Middle frontal gyrus (tissue), 1 donor: ENCODE results near the gene LMBR1L.
"Not testable (repeated sequence)": the region's sequence is repeated elsewhere in the genome, so short reads cannot be mapped to it uniquely, and the experiment has no call there.

Experiments
- DNase-seq: peaks from one replicate; pipeline ENCODE4 v3.0.0-alpha.2; 2015; ENCODE audit warnings: low spot score; ENCODE audit errors: extremely low spot score

Gene LMBR1L, protein sequence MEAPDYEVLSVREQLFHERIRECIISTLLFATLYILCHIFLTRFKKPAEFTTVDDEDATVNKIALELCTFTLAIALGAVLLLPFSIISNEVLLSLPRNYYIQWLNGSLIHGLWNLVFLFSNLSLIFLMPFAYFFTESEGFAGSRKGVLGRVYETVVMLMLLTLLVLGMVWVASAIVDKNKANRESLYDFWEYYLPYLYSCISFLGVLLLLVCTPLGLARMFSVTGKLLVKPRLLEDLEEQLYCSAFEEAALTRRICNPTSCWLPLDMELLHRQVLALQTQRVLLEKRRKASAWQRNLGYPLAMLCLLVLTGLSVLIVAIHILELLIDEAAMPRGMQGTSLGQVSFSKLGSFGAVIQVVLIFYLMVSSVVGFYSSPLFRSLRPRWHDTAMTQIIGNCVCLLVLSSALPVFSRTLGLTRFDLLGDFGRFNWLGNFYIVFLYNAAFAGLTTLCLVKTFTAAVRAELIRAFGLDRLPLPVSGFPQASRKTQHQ

DNA sequence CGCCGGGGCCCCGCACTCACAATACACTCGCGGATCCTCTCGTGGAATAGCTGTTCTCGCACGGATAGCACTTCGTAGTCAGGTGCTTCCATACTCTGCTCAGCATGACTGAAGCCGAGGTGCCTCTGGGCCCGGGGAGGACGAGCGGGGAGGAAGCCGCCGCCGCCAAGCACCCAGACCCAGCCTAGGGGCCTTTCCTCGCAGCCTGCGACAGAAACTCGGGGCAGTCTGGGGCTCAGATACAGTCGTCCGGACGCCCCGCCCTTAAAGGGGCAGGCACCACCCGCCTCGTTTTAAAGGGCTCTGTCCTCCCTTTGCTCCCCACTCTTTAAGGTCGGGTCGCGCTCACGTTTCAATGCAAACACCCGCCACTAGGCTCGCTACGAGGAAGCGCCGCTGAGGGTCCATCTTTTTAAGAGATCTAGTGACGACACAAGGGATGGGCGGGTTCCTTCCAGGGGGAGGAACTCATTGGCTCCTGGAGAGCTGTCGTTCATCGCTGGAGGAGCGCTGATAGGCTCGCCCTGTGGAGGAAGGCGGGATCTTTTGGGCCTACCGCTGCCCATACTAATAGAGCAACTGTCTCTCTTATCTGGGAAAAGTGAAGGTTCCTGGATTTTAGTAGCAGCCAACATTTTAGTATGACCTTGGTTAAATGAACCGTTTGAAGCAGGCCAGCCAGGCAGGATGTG is at the start of gene LMBR1L:
Gene LMBR1L (minus strand): TSS at position 384 of the 692 bp plus-strand sequence. CDS start 292 bp downstream, at position 92.
- DNase-seq: peak; percentile 95

DNA sequence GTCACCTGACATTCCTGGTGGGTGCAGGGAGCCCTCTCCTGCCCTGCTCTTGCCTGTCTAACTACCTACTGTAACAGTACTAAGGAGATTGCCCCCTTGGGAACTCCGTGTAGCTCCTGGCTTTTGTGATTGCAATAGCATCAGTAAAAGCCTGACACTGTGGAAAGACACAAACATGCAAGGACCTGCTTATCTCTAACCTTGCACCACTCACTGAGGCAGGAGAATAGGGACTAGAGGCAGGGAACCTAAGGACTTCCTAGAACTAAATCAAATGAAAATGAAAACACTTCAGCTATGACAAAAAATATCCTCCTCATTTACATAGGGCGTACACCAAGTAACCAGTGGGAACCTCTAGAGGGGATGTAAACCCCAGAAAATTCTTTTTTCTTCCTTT is 49.8 kb upstream of the LMBR1L start:
- no peak for DNase-seq

DNA sequence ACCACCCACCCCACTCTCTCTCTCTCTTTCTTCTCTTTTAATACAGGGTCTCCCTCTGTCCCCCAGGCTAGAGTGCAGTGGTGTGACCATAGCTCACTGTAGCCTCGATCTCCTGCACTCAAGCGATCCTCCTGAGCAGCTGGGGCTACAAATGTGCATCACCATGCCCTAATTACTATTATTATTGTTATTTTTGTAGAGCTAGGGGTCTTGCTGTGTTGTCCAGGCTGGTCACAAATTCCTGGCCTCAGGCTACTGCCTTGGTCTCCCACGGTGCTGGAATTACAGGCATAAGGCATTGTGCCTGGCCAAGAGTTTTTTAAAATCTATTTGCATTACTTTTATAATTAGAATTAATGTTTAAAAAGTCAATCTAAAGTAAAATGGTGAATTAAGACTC is 43.6 kb upstream of the LMBR1L start:
- no peak for DNase-seq

DNA sequence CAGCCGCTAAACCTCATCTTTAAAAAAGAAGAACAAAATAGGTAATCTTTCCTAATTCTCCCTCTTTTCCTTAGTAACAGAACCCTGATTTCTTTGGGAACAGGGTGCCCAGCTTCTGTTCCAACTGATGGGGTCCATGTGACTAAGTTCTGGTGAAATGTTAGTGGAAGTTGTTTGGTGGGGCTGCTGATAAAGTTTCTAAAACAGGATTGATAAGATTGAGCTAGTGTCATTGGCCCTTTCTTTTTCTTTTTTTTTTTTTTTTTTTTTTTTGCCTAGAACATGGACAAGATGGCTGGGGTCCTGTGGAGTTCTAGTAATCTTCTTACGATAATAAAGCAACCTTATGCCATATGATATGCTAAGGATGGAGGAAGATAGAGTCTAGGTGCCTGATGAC is 36.7 kb upstream of the LMBR1L start:
- DNase-seq: no peak

DNA sequence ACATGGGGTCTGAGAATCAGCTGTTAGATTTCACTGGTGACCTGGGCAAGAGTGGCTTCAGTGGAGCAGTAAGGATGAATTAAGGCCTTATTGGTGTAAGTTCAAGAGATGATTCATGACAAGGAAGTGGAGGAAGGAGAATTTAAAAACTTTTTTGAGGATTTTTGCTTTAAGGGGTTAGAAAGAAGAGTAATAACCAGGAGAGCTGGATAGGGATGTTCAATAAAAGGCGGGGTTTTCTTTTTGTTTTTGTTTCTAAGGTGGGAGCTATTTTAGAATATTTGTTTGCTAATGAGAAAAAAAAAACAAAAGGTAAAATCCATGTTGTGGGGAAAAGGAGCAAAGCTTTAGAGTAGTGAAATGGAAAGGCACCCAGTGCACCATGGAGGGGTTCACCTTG is 35.8 kb upstream of the LMBR1L start:
- DNase-seq: no peak

DNA sequence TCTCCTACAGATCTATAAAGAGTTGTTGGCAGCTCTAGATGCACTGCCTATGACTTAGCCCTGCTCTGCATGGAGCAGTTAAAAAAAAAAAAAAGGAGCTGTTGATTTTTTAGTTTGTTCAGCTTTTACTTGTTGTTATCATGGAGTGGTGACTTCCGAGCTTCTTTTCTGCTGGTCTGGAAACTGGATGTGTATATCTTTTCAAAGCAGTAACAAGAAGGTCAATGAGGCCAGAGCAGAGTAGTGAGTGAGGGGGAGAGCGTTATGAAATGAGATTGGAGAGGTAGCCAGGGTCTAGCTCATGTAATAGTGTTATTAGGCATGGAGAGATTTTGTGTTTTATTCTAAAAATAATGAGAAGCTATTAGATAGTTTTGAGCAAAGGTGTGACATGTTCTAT is 33.7 kb upstream of the LMBR1L start:
- no peak for DNase-seq

DNA sequence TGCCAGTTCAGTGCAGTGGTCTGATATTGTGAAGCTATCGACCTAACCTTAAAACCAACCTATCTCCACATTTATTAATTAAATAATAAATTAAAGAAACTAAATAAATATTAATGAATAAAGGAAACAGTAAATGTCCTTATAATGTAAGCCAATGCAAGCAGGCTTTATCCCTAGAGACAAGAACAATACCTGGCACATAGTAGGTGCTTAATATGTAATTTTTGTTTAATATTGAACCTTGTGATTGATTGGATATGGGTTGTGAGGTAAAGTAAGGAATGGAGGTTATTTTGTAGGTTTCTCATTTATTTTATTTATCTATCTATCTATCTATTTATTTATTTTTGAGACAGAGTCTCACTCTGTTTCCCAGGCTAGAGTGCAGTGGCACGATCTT is 28.4 kb upstream of the LMBR1L start:
- DNase-seq: no peak

DNA sequence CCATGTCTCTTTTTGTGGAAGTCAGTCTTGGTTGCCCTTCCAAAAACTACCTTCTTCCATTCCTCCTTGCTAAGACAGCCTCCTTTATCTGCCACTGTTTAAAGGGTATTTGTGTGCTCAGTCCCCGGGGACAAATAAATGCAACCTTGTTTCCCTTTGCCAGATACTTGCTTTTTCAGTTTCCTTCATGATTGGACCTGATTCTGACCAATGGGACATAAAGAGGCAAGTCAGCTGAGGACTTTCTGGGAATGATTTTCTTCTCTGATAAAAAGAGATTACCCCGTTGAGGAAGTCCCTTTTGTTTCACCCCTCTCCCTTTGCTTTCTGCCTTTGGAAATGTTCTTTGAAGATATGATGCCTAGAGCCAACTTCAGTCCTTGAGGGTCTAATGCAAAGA is 27.9 kb upstream of the LMBR1L start:
- DNase-seq: no peak

DNA sequence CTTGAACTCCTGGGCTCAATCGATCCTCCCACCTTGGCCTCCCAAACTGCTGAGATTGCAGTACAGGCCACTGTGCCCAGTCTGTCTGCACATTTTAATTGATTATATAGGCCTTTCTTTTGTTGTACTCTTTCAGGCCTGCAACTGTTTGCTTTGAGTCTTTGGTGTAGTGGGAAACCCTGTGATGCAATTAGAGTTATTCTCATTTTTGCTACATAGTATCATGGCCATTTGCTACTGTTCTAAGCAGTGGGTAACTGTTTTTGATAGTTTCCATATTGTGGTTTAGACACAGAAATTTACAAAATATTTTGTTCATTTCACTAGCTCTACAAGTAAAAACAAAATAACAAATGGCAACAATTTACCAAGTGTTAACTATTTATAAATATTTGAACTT is 26.8 kb upstream of the LMBR1L start:
- no peak for DNase-seq

DNA sequence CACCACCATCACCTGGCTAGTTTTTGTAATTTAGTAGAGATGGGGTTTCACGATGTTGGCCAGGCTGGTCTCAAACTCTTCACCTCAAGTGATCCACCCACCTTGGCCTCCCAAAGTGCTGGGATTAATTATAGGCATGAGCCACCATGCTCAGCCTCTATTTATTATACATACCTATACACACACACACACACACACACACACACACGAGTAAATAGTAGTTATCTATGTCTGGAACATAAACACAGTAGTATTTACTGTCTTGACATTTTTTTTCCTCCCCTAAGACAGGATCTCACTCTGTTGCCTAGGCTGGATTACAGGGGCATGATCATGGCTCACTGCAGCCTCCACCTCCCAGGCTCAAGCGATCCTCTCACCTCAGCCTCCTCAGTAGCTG is 26.4 kb upstream of the LMBR1L start:
- not testable (repeated sequence) for DNase-seq

DNA sequence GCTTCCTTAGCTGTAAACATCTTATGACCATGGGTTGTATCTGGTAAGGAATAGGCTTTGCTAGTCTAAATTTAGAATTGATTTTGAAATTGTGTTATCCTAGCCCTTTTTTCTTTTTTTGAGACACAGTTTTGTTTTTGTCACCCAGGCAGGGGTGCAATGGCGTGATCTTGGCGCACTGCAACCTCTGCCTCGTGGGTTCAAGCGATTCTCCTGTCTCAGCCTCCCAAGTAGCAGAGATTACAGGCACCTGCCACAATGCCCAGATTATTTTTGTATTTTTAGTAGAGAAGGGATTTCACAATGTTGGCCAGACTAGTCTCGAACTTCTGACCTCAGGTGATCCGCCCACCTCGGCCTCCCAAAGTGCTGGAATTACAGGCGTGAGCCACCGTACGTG is 22.9 kb upstream of the LMBR1L start:
- no peak for DNase-seq

DNA sequence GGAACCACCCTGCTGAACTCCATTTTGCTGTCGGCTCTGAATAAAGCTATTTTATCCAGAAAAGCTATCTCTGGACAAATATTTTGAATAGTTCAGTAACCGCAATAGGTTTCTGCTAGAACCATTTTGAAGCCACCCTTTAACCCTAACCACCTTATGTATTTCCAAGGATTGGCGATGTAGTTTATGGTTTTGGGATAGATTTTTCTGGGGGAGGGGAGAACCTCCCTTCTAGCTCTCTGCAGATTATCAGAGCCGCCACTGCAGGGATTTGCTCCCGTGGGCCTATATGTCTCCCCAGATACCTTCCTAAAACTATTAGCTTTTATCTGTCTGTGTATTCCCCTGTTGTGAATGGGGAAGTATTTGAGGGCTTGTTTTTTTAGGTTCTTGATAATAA is 22.4 kb upstream of the LMBR1L start:
- DNase-seq: no peak

DNA sequence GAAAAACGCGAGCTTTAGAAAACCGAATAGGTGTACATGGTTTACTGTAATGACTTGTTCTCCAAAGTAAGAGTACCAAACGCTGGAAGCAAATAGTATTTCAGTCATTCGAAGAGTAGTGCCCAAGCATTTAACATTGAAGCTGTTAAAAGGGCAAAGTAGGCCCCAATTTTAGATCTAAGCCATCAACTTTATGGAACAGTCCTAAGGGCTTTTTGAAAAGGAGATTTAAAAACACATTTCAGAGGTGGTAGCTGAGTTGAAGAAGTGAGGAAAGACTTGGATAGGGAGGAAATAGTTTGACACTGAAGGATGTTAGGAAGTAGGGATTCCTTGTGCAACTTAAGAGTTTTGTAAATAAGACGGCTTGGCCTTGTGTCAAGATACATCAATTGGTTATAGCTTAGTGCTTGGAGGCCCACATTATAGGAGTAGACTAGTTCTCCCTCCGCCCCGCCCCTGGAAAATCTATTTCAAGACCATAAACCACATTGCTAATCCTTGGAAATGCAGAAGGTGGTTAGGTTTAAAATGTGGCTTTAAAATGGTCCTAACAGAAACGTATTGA is 21.3 kb upstream of the LMBR1L start:
- DNase-seq: peak; percentile 20

DNA sequence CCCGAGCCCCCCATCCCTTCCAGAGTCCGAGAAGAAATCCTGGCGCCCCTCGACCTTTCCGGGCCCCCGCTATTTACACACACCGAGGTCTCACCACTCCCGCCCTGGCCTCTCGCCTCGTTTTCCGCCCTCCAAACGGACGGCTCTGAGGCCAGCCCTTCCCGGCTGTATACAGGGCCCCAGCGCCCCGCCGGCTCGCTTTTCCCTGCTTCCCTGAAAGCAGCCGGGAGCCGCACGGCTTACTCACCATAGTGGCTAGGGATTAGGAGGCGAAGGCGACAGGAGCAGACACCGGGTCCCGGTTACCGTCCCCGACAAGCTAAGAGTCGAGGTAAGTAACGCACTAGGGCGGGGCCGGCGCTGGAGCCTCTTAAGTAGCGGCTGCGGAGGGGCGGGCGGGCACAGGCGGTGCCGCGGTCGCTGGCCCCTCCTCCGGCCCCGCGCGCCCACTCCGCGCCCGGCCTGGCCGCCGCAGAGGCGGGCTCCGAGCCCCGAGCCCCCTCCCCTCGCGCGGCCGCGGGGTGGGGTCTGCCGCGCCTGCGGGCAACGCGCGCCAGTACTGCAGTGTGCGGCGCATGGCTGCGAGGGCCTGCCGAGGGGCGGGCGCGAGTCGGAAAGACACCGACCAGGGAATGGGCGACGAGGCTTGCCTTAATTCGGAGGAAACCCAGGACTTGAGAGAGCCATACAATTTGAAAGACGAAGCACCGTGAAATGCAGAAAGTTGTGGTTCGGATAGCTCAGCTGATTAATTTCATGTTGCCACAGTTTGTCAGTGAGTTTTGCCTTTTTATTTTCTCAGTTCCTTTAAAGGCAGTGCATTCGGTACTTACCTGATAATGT is 20.6 kb upstream of the LMBR1L start, which contains the start of gene TUBA1B:
Gene TUBA1B (minus strand): TSS at position 345 of the 843 bp plus-strand sequence. CDS start 95 bp downstream, at position 250.
- DNase-seq: peak; percentile 86

DNA sequence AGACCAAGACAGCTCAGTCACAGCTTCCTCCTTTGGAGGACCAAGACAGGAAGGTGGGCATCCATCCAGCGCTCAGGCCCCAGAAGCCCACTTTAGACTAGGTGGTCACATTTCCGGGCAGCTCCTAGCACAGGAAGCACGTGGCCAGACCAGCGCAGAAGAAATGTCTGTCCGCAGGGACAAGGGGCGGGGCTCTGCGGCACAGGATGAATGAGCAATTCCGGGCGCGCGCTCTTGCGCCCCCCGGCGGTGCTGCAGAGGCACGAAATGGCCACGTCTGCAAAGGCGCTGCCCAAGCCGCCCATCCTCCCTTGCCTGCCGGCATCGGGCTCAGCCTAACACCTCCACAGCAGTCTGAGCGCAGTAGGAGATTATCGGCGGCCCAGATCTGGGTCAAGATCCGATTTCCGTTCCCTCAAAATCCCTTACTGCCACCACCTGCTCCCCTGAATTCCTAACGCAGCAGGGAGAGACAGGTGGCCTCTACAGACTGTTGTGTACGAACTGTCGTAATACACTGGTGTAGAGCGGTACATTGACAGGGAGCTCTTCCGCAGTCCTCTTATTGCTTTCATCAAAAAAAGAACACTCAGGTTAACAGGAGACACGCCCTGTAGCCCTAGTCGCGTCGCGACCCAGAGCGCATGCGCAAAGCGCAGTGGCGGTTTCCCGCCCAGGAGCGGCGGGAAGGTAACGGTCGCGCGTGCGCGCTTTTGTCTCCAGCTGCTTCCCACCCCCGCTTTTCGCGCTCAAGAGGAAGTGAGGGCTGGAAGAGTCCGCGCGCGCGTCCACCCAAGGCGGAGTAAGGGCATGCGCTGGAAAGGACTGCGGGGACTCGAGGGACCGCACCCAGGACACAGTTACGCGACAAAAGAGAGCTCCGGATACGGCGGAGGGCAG is 19.8 kb upstream of the LMBR1L start:
- DNase-seq: peak; percentile 86

DNA sequence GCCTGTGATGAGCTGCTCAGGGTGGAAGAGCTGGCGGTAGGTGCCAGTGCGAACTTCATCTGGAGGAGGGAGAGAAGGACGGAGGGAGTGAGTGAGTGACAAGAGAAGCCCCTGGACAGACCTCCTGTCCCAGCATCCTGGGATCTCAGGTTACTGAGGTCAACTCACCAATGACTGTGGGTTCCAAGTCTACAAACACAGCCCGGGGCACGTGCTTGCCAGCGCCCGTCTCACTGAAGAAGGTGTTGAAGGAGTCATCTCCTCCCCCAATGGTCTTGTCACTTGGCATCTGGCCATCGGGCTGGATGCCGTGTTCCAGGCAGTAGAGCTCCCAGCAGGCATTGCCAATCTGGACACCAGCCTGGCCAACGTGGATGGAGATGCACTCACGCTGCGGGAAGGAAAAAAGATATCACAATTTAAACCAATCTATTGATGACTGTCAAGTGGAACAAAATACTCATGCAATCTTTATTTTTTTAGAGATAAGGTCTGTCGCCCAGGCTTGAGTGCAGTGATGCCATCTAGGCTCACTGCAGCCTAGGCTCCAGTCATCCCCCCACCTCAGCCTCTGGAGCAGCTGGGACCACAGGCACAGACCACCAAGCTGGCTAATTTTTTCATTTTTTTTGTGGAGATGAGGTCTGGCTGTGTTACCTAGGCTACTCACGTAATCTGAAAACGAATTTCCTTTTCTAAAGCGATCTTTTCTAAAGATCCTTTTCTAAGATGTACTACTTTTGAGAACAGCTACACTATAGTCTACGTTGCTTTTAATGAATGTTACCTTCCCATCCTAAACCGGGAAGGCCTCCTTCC is 18.9 kb upstream of the LMBR1L start:
- no peak for DNase-seq

DNA sequence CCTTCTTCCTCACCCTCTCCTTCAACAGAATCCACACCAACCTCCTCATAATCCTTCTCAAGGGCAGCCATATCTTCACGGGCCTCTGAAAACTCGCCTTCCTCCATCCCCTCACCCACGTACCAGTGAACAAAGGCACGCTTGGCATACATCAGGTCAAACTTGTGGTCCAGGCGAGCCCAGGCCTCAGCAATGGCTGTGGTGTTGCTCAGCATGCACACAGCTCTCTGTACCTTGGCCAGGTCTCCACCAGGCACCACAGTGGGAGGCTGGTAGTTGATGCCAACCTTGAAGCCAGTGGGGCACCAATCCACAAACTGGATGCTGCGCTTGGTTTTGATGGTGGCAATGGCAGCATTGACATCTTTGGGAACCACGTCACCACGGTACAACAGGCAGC is 17.3 kb upstream of the LMBR1L start:
- not testable (repeated sequence) for DNase-seq

DNA sequence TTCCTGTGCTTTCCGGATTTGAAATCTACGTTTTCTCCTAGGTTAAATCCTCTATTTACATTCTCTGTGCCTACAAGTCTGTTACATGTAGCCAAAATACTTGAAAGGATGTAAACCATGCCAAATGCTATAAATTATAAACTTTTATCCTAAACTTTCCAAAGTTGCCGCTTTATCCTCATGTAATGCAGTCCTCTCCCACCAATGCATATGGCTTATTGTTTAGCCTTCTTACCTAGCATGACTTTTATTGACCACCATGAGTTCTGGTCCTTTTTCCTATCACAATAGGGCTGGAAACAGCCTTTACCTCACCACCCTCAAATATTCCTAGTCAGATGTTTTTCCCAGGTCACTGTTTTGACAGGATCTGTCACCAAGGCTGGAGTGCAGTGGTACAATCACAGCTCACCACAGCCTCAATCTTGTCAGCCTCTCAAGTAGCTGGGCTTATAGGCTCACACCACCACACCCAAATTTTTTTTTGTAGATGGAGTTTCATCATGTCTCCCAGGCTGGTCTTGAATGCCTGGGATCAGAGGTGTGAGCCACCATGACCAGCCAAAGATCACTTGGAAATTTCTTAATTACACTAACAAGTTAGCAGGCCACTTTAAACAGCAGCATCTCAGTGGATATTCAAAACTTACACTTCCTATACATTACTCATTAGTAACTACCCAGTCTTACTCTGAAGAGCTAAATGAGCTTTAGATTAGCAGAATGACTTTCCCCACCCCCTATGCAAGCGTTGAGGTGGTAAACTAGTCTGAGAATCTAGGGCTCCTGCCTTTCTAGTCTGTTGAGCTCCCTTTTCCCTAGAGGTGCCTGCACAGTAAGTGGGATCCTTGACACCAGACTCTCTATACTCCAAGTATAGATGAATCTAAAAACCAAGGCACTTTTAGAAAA is 16.5 kb upstream of the LMBR1L start:
- no peak for DNase-seq
